Measurements from ENCODE around the gene FASTKD2. TPM values are rescaled to one million over a fixed set of nuclear protein-coding genes. Genes with fewer than 3 reads are reported as not detected.
A peak's percentile ranks its signal among the peaks of the same experiment; 100 is the strongest.

Gene FASTKD2
- total and polyA plus RNA-seq, 9 donors = 14.3 to 29.0 (median 23.1) TPM

GRCh38 chr2:206736935-206737334 is 28.5 kb upstream of the FASTKD2 start:
- H3K27me3 ChIP-seq = no peaks in the 10 kb centered on the region
- WGBS, 3 donors = 88 to 96% (median 94%) methylated on average over 5 of the region's 5 CpGs
- no peak for TF ChIP-seq EP300 (IDR thresholded peaks at IDR 0.05)
- TF ChIP-seq POLR2A (IDR thresholded peaks at IDR 0.05) = no peak
- H3K9me3 ChIP-seq = no peaks in the 10 kb centered on the region
- H3K27ac ChIP-seq = no peak overlapping the region
- H3K4me3 ChIP-seq = no peak overlapping the region
- DNase-seq = no peak
- intact Hi-C loops (cut with DNase I) = no loop called here
- no peaks in the 10 kb centered on the region for H3K36me3 ChIP-seq
- H3K4me1 ChIP-seq (ENCODE audit: insufficient read depth) = no peaks in the 10 kb centered on the region

GRCh38 chr2:206739271-206739670 is 26.1 kb upstream of the FASTKD2 start:
- Histone ChIP-seq H3K27me3 (no peaks in the 10 kb centered on the region), H3K36me3 (no peaks in the 10 kb centered on the region), H3K4me1 (ENCODE audit: insufficient read depth) (no peaks in the 10 kb centered on the region), H3K4me3 (no peak overlapping the region), H3K27ac (no peak overlapping the region), H3K9me3 (no peaks in the 10 kb centered on the region)
- DNase-seq = no peak
- TF ChIP-seq POLR2A (IDR thresholded peaks at IDR 0.05) (no peak), EP300 (IDR thresholded peaks at IDR 0.05) (no peak), CTCF (IDR thresholded peaks at IDR 0.05) (no peak)
- intact Hi-C loops (cut with DNase I) = no loop called here
- 60 to 72% (median 71%) methylated on average over 2 of the region's 2 CpGs for WGBS, 3 donors

- TF ChIP-seq CTCF (IDR thresholded peaks at IDR 0.05) (no peak), POLR2A (IDR thresholded peaks at IDR 0.05) (no peak), EP300 (IDR thresholded peaks at IDR 0.05) (no peak)
- no peaks in the 10 kb centered on the region for H3K4me1 ChIP-seq (ENCODE audit: insufficient read depth)
- 55 to 74% (median 65%) methylated on average over 2 of the region's 2 CpGs for WGBS, 3 donors
- intact Hi-C loops (cut with DNase I) = no loop called here
- H3K4me3 ChIP-seq = no peak overlapping the region
- H3K27ac ChIP-seq = no peak overlapping the region
- no peaks in the 10 kb centered on the region for H3K27me3 ChIP-seq
- H3K9me3 ChIP-seq = no peaks in the 10 kb centered on the region
- DNase-seq = no peak
- no peaks in the 10 kb centered on the region for H3K36me3 ChIP-seq
Measured at GRCh38 chr2:206740800-206741199, 24.6 kb upstream of the FASTKD2 start.

- H3K9me3 ChIP-seq = no peaks in the 10 kb centered on the region
- no peaks in the 10 kb centered on the region for H3K4me1 ChIP-seq (ENCODE audit: insufficient read depth)
- no peaks in the 10 kb centered on the region for H3K36me3 ChIP-seq
- no peak overlapping the region for H3K27ac ChIP-seq
- WGBS, 3 donors = 49 to 73% (median 52%) methylated on average over 1 of the region's 1 CpG
- no peak for TF ChIP-seq POLR2A (IDR thresholded peaks at IDR 0.05)
- no peak for TF ChIP-seq CTCF (IDR thresholded peaks at IDR 0.05)
- no peak for TF ChIP-seq EP300 (IDR thresholded peaks at IDR 0.05)
- H3K27me3 ChIP-seq = no peaks in the 10 kb centered on the region
- no peak overlapping the region for H3K4me3 ChIP-seq
- DNase-seq = no peak
- intact Hi-C loops (cut with DNase I) = no loop called here
Measured at GRCh38 chr2:206756816-206757215, 8.6 kb upstream of the FASTKD2 start.

- DNase-seq = no peak
- no peaks in the 10 kb centered on the region for H3K27me3 ChIP-seq
- H3K36me3 ChIP-seq = no peaks in the 10 kb centered on the region
- 4 to 8% (median 4%) methylated on average over 18 of the region's 18 CpGs for WGBS, 3 donors
- H3K27ac ChIP-seq = peak overlapping the region in 1 of 2 donors; percentile 62
- TF ChIP-seq CTCF (IDR thresholded peaks at IDR 0.05) = no peak
- TF ChIP-seq EP300 (IDR thresholded peaks at IDR 0.05) = no peak
- TF ChIP-seq POLR2A (IDR thresholded peaks at IDR 0.05) = peak; percentile 8
- no peaks in the 10 kb centered on the region for H3K9me3 ChIP-seq
- intact Hi-C loops (cut with DNase I) = no loop called here
- H3K4me1 ChIP-seq (ENCODE audit: insufficient read depth) = peaks cover 3% of the 10 kb centered on the region
- peak overlapping the region; percentile 79 for H3K4me3 ChIP-seq
Measured at GRCh38 chr2:206764673-206765241, 649 bp upstream of the FASTKD2 start.

Data from ovary (tissue), 9 donors.